Measurements from ENCODE around the gene ESRRA.

The ESRRA gene

DNA sequence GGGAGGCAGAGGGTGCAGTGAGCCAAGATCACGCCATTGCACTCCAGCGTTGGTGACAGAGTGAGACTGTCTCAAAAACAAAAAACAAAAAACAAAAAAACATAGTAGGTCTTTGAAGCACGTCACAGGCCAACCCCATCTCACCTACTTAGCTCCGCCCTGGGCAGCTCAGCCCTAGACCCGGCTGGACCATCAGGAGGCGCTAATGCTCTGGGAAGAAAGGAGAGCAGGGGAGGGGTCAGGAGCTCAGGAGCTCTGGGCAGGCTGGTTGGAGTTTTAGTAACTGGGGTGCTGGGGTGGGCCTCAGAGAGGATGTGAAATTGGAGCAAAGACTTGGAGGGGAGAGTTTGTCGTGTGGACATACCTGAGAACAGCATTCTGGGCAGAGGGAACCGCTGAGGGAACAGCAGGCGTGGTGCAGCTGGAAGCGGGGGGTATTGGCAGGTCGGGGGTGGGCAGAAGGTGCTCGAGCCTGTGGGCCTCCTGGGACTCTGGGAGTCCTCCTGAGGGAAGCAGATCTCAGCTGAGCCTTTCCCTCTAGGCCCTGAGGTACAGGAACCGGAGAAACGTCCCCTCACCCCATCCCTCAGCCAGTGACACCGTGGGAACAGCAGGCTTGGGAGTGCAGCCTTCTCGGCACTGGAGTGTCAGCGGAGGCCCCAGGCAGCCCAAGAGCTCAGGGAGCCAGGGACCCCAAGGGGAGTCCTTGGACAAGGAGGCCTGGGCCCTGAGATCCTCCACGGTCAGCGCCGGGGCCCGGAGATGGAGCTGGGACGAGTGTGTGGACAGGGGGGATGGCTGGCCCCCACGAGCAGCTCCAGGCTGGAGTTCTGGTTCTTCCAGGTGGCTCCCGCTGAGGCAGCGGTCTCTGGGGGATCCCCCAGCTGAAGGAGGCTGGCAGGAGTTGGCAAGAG, 51.4 kb downstream of the ESRRA start:
- H3K4me3 ChIP-seq (ENCODE audit: low read depth, low read length), result no peak overlapping the region
- no peak for DNase-seq (ENCODE audit: low read depth)
- TF ChIP-seq, protein P1, sequence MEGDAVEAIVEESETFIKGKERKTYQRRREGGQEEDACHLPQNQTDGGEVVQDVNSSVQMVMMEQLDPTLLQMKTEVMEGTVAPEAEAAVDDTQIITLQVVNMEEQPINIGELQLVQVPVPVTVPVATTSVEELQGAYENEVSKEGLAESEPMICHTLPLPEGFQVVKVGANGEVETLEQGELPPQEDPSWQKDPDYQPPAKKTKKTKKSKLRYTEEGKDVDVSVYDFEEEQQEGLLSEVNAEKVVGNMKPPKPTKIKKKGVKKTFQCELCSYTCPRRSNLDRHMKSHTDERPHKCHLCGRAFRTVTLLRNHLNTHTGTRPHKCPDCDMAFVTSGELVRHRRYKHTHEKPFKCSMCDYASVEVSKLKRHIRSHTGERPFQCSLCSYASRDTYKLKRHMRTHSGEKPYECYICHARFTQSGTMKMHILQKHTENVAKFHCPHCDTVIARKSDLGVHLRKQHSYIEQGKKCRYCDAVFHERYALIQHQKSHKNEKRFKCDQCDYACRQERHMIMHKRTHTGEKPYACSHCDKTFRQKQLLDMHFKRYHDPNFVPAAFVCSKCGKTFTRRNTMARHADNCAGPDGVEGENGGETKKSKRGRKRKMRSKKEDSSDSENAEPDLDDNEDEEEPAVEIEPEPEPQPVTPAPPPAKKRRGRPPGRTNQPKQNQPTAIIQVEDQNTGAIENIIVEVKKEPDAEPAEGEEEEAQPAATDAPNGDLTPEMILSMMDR (IDR thresholded peaks at IDR 0.05; ENCODE audit: control insufficient read depth, extremely low read depth, insufficient read depth), result peak; percentile 77

DNA sequence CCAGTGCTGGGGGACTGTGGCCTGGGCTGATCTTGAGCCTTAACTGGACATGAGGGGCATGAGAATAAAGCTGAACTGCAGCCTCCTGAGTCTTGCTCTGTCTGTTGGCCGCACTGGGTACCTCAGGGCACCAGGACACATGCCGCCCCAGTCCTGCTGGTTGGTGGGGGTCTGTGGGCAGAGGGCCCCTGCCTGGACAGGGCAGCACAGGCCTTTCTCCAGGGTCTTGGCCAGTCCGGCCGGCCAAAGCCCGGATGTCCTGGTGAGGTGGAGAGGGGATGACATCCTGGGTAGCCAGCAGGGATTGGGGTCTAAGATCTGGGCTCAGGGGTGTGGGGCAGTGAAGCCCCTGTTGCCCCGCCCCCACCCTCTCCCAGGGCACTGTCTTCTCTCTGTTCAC, 52.1 kb downstream of the ESRRA start:
- TF ChIP-seq, protein P1 (IDR thresholded peaks at IDR 0.05; ENCODE audit: control insufficient read depth, extremely low read depth, insufficient read depth), result no peak
- DNase-seq (ENCODE audit: low read depth), result no peak
- no peak overlapping the region for H3K4me3 ChIP-seq (ENCODE audit: low read depth, low read length)

DNA sequence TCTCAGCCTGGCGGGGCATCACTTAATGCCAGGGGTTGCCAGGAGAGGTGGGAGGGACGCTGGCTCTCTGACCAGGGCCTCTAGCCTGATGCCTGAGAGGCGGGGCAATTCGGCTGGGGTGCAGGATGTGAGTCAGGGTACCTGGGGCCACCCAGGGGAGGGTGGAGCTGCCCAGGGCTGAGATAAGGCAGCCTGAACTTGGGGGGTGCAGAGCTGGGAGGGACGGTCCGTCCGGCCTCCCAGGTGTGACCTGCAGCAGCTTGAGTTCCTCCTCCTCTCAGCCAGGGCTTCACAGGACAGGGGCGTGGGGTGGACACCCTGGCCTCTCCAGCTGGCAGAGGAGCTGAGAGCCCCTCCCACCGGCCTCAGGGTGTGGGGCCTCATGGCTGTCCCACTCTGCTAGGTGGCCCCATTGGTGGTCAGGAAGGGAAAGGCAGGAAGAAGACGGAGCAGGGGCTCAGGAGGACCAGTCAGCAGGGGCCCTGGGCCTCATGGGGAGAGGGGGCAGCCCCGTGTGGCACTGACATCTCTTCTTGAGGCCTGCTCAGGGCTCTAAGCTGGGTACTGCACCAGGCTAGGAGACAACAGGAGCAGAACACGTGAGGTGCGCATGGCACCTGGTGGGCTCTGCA, 52.7 kb downstream of the ESRRA start:
- H3K4me3 ChIP-seq (ENCODE audit: low read depth, low read length), result peak overlapping the region; percentile 70
- no peak for DNase-seq (ENCODE audit: low read depth)
- TF ChIP-seq, protein P1 (IDR thresholded peaks at IDR 0.05; ENCODE audit: control insufficient read depth, extremely low read depth, insufficient read depth), result no peak

DNA sequence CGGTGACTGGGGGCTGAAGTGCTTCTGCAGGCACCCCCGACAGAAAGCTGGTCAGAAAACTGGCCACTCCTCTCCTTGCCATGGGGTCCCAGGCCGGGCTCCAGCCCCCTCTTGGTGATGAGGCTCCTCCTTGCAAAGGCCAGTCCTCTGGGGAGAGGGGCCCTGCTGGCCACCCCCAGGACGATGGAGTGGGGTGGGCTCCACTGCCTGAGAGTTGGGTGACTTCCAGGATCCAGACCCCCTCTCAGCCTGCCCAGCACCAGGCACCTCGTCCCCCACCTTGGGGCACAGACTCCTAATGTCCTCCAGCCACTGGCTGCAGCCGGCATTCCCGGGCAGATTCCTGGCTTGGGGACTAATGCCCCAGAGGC, 53.2 kb downstream of the ESRRA start:
- TF ChIP-seq, protein P1 (IDR thresholded peaks at IDR 0.05; ENCODE audit: control insufficient read depth, extremely low read depth, insufficient read depth), result no peak
- DNase-seq (ENCODE audit: low read depth), result no peak
- peak overlapping the region; percentile 70 for H3K4me3 ChIP-seq (ENCODE audit: low read depth, low read length)

DNA sequence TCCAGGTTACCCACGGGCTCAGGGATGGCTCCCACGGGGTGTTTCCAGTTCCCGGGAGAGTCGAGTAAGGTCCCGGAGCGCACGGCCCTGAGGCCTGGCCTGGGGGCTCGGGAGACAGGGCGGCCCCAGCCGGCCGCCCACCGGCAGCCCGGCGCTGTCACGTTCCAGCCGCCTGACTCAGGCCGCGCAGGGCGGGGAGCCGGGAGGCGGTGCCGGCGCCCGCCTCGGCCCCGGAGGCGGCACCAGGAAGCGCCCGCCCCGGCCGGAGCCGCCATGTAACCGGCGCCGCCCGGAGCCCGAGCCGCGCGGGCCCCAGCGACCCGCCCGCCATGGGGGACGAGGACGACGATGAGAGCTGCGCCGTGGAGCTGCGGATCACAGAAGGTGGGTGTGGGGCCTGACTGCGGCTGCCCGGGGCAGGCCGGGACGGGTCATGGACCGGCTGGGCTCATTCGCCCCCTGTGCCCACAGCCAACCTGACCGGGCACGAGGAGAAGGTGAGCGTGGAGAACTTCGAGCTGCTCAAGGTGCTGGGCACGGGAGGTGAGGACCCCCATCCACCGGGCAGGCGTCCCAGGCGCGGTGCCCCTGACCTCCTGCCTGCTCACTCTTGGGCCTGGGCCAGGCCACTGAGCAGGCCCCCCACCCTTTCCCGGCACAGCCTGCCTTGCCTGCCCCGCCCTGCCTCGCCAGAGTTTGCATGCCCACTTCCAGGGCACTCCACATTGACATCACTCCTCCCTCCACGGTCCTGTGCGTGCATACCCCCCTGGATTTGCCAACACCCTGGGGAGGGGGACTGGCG, 53.8 kb downstream of the ESRRA start, which contains the start of gene RPS6KA4:
Gene RPS6KA4, plus strand, starts transcription at position 256 of the 805 bp plus-strand sequence. Its CDS starts 74 bp downstream, at position 330.
- TF ChIP-seq, protein P1 (IDR thresholded peaks at IDR 0.05; ENCODE audit: control insufficient read depth, extremely low read depth, insufficient read depth), result no peak
- DNase-seq (ENCODE audit: low read depth), result no peak
- peak within 1 kb of the TSS; percentile 70 for H3K4me3 ChIP-seq (ENCODE audit: low read depth, low read length)

DNA sequence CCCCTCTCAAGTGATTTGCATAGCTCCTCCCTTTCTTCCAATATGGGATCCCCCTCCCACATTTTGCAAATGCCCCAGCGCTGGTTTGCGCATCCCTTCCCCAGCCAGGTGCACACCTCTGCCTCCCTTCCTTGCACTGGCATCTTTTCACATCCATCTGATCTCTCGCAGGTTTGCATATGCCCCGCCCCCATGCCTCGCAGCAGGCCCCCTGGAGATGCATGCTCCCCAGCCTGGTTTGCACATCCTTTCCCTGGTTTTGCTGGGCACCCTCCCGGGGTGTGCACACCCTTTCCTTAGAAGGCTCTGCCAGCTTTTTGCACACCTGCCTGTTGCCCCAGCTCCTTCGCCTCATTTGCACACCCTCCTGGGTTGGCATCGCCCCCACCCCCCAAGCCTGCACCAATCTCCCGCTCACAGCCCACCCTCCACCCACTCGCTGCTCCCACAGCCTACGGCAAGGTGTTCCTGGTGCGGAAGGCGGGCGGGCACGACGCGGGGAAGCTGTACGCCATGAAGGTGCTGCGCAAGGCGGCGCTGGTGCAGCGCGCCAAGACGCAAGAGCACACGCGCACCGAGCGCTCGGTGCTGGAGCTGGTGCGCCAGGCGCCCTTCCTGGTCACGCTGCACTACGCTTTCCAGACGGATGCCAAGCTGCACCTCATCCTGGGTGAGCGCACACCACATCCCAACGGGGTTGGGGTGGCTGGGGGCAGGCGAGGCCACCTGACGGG, 54.6 kb downstream of the ESRRA start:
- peak overlapping the region; percentile 70 for H3K4me3 ChIP-seq (ENCODE audit: low read depth, low read length)
- DNase-seq (ENCODE audit: low read depth), result peak; percentile 21
- TF ChIP-seq, protein P1 (IDR thresholded peaks at IDR 0.05; ENCODE audit: control insufficient read depth, extremely low read depth, insufficient read depth), result peak; percentile 75

Data from LNCaP clone FGC (cell line).